Ovary (tissue), 9 donors: ENCODE measurements around the gene HSPA12B. TPM values are rescaled to one million over a fixed set of nuclear protein-coding genes. Genes with fewer than 3 reads are reported as not detected.

Experiments
- DNase-seq, 5 donors: peaks; one replicate each; pipeline ENCODE4 v3.0.0-alpha.2; 2019 to 2020
- H3K27ac ChIP-seq, 2 donors: fragments of 200-600 bp; one replicate each; pipeline versions ENCODE4 v1.5.1 to v1.8.0; 2019 to 2022
- H3K27me3 ChIP-seq: fragments of 200-600 bp; one replicate; pipeline ENCODE4 v1.8.0; 2022
- H3K36me3 ChIP-seq: fragments of 200-600 bp; sonication (generic); one replicate; pipeline ENCODE4 v1.5.1; 2019
- H3K4me1 ChIP-seq: one replicate; pipeline ENCODE4 v1.8.1; 2013; ENCODE audit warnings: mild to moderate bottlenecking, moderate library complexity; ENCODE audit not compliant: insufficient read depth
- H3K4me3 ChIP-seq: fragments of 200-600 bp; sonication (generic); one replicate; pipeline ENCODE4 v1.5.1; 2017
- H3K9me3 ChIP-seq, 2 donors: fragments of 200-600 bp in 1 of 2; sonication (generic) in 1 of 2; one replicate each; pipeline versions ENCODE4 v1.5.1 to v1.8.1; 2013 to 2019; ENCODE audit warnings: mild to moderate bottlenecking in 1 of 2, moderate library complexity in 1 of 2
- EP300 ChIP-seq: sonication (generic); formaldehyde crosslinking; IDR thresholded peaks from one replicate; pipeline ENCODE4 v1.6.1; 2017; ENCODE audit warnings: antibody characterized with exemption
- POLR2A ChIP-seq: fragments of 450-650 bp; IDR thresholded peaks from one replicate; pipeline ENCODE4 v1.6.1; 2017; ENCODE audit warnings: antibody characterized with exemption, mild to moderate bottlenecking, moderate library complexity
- WGBS, 3 donors: extraction: QIAGEN DNeasy Blood & Tissue Kit in 1 of 3; methylation state at CpG; one replicate each; pipeline versions ENCODE4 v1.1.5 to v1.1.7; 2013 to 2017; 5-methylcytosine and 5-hydroxymethylcytosine counted together
- intact Hi-C, 4 donors: fragments of 100-400 bp; cut with DNase I; formaldehyde crosslinking; loops; one replicate each; pipeline versions ENCODE4 v1.11.0 to v1.15.1; 2022 to 2023
- polyA plus RNA-seq, 2 donors: library from polyadenylated mRNA; stranded (reverse); fragments of 200-250 nt in 1 of 2; fragments of 350-450 nt in 1 of 2; fragmentation: Illumina TruSeq in 1 of 2; extraction: RNeasy Lipid Tissue Mini Kit (QIAGEN cat#74804) in 1 of 2; gene quantifications; one replicate each; pipeline ENCODE4 v1.2.3, GENCODE V29; 2013 to 2014
- total RNA-seq, 7 donors: library from RNA; depleted of rRNA in 2 of 7; stranded (reverse); fragments of >200 nt in 2 of 7; fragmentation: NEBNext Ultra II Directional in 3 of 7; extraction: Animal tissue kit (Norgen Biotek cat#: 25700) in 3 of 7; gene quantifications; one replicate each; pipeline versions ENCODE4 v1.1.0 to v1.2.4, GENCODE V29; 2016 to 2023
- TF ChIP-seq, protein P1 (sequence below), 3 donors: fragments of 450-650 bp in 2 of 3; fragments of 200-600 bp in 1 of 3; IDR thresholded peaks; one replicate each; pipeline versions ENCODE4 v1.5.1 to v1.8.0; 2016 to 2022; ENCODE audit warnings: antibody characterized with exemption in 3 of 3, mild to moderate bottlenecking in 1 of 3
- donor health status: DM: no; HTN: no; CAD: no; lungs with moderate emphysema.
- donor health status: DM: no; HTN: no; CAD: no.
- donor health status: Bipolar disorder and iron deficiency.
- donor health status: DM: yes; HTN: yes; CAD: no.
- donor health status: DM: no; HTN: no; CAD: no.
- donor health status: DM: yes; HTN: yes; CAD: no.

Gene HSPA12B
- total and polyA plus RNA-seq, 9 donors = 4.6 to 22.8 (median 7.4) TPM

- no peak overlapping the region for H3K27ac ChIP-seq
- no peaks in the 10 kb centered on the region for H3K27me3 ChIP-seq
- intact Hi-C loops = no loop called here
- H3K4me3 ChIP-seq = no peak overlapping the region
- TF ChIP-seq EP300 = no peak
- TF ChIP-seq, protein P1, sequence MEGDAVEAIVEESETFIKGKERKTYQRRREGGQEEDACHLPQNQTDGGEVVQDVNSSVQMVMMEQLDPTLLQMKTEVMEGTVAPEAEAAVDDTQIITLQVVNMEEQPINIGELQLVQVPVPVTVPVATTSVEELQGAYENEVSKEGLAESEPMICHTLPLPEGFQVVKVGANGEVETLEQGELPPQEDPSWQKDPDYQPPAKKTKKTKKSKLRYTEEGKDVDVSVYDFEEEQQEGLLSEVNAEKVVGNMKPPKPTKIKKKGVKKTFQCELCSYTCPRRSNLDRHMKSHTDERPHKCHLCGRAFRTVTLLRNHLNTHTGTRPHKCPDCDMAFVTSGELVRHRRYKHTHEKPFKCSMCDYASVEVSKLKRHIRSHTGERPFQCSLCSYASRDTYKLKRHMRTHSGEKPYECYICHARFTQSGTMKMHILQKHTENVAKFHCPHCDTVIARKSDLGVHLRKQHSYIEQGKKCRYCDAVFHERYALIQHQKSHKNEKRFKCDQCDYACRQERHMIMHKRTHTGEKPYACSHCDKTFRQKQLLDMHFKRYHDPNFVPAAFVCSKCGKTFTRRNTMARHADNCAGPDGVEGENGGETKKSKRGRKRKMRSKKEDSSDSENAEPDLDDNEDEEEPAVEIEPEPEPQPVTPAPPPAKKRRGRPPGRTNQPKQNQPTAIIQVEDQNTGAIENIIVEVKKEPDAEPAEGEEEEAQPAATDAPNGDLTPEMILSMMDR (IDR thresholded peaks at IDR 0.05) = no peak
- TF ChIP-seq POLR2A = no peak
- H3K36me3 ChIP-seq = no peaks in the 10 kb centered on the region
- WGBS, 3 donors = 82 to 88% (median 85%) methylated on average over 16 of the region's 16 CpGs
- DNase-seq = no peak
- peaks cover 1% of the 10 kb centered on the region for H3K4me1 ChIP-seq
- H3K9me3 ChIP-seq = no peaks in the 10 kb centered on the region
These were observed 21.8 kb downstream of the HSPA12B start for GRCh38 chr20:3754276-3754630.

DNA sequence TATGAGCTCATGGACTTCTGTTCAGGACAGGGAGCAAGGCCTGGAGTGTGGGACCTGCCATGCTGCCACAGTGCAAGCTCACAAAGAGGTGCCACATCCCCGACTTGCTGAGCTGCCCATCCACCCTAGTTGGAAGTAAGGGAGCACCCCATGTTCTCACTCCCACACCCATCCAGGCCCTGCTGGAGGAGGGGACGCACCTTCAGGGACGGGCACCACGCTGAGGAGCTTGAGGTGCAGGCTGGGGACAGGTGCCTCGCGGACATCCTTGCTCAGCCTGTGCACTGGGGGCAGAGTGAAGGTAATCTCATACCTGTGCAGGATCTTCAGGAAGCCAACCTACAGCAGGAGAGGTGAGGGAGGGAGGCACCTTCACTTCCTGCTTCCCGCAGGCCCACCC, 22.8 kb downstream of the HSPA12B start:
- Histone ChIP-seq H3K27ac (no peak overlapping the region), H3K4me1 (peaks cover 11% of the 10 kb centered on the region), H3K36me3 (no peaks in the 10 kb centered on the region), H3K4me3 (no peak overlapping the region), H3K27me3 (no peaks in the 10 kb centered on the region), H3K9me3 (no peaks in the 10 kb centered on the region)
- no peak for DNase-seq
- 76 to 82% (median 76%) methylated on average over 7 of the region's 7 CpGs for WGBS, 3 donors
- TF ChIP-seq EP300 (no peak), POLR2A (no peak)
- TF ChIP-seq, protein P1 (IDR thresholded peaks at IDR 0.05) = no peak
- intact Hi-C loops = no loop called here

- Histone ChIP-seq H3K4me1 (peaks cover 14% of the 10 kb centered on the region), H3K27ac (no peak overlapping the region), H3K27me3 (no peaks in the 10 kb centered on the region), H3K36me3 (no peaks in the 10 kb centered on the region), H3K9me3 (no peaks in the 10 kb centered on the region), H3K4me3 (no peak overlapping the region)
- no peak for TF ChIP-seq POLR2A
- TF ChIP-seq, protein P1 (IDR thresholded peaks at IDR 0.05) = no peak
- no peak for TF ChIP-seq EP300
- 78 to 87% (median 84%) methylated on average over 4 to 5 of the region's 5 CpGs for WGBS, 3 donors
- no peak for DNase-seq
- intact Hi-C loops = no loop called here
These were observed 23.5 kb downstream of the HSPA12B start for GRCh38 chr20:3755814-3756480.

- WGBS, 3 donors = 72 to 85% (median 83%) methylated on average over 2 of the region's 2 CpGs
- Histone ChIP-seq H3K4me3 (no peak overlapping the region), H3K36me3 (no peaks in the 10 kb centered on the region), H3K4me1 (peaks cover 14% of the 10 kb centered on the region), H3K27me3 (no peaks in the 10 kb centered on the region), H3K27ac (no peak overlapping the region), H3K9me3 (no peaks in the 10 kb centered on the region)
- intact Hi-C loops = no loop called here
- no peak for TF ChIP-seq POLR2A
- TF ChIP-seq, protein P1 (IDR thresholded peaks at IDR 0.05) = no peak
- TF ChIP-seq EP300 = no peak
- DNase-seq = no peak
These were observed 24.8 kb downstream of the HSPA12B start for GRCh38 chr20:3757268-3757667.
